Endothelial cell (in vitro differentiated cells): ENCODE data around the gene RAB6A. TPM values are rescaled to one million over a fixed set of nuclear protein-coding genes. Genes with fewer than 3 reads are reported as not detected.

Experiments
- DNase-seq: peaks from one replicate; pipeline ENCODE4 v3.0.0; 2021; ENCODE audit warnings: low spot score
- H3K27ac Mint-ChIP-seq: one replicate; pipeline ENCODE4 v1.8.0; 2021; ENCODE audit warnings: mixed read lengths, inconsistent platforms; ENCODE audit not compliant: unreplicated experiment
- H3K27me3 Mint-ChIP-seq: one replicate; pipeline ENCODE4 v1.8.0; 2021; ENCODE audit warnings: mild to moderate bottlenecking, moderate library complexity, mixed read lengths, inconsistent platforms; ENCODE audit not compliant: unreplicated experiment
- H3K36me3 Mint-ChIP-seq: one replicate; pipeline ENCODE4 v1.8.0; 2021; ENCODE audit warnings: mild to moderate bottlenecking, low read depth, mixed read lengths, inconsistent platforms; ENCODE audit not compliant: unreplicated experiment
- H3K4me1 Mint-ChIP-seq: one replicate; pipeline ENCODE4 v1.8.0; 2021; ENCODE audit warnings: mild to moderate bottlenecking, mixed read lengths, inconsistent platforms; ENCODE audit not compliant: unreplicated experiment
- H3K4me3 Mint-ChIP-seq: one replicate; pipeline ENCODE4 v1.8.0; 2021; ENCODE audit warnings: mild to moderate bottlenecking, mixed read lengths, inconsistent platforms; ENCODE audit not compliant: unreplicated experiment
- H3K9me3 Mint-ChIP-seq: one replicate; pipeline ENCODE4 v1.8.0; 2021; ENCODE audit warnings: mixed read lengths, inconsistent platforms; ENCODE audit not compliant: unreplicated experiment
- total RNA-seq: library from RNA; stranded (reverse); fragmentation: NEBNext Ultra II Directional; extraction: Animal tissue kit (Norgen Biotek cat#: 25700); gene quantifications from one replicate; pipeline ENCODE4 v1.2.1, GENCODE V29; 2021; ENCODE audit not compliant: unreplicated experiment
- TF ChIP-seq, protein P1 (sequence below): fragments of 200-600 bp; sonication (generic); IDR thresholded peaks from one replicate; pipeline ENCODE4 v1.5.0; 2021; ENCODE audit warnings: antibody characterized with exemption; ENCODE audit not compliant: unreplicated experiment

The RAB6A gene
- total RNA-seq, 1 donor from 2014 or later: 125 TPM

DNA sequence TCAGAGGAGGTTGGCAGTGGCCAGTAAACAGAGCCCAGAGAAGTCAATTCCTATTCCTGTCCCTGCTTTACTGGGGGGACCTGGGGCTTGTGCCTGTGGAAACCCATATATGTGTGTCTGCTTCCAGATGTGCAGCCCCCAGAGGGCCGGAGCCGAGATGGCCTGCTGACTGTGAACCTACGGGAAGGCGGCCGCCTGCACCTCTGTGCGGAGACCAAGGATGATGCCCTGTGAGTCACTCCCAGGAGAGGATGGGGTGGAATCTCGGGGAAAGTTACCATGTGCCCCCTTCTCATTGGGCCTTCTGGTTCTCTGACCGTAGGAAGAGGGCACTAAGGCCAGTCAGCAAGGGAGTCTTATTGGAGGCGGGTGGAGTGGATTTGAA is 109.2 kb downstream of the RAB6A start:
- Mint-ChIP-seq H3K4me1 (peaks cover 23% of the 10 kb centered on the region), H3K27ac (no peak overlapping the region), H3K4me3 (no peak overlapping the region), H3K36me3 (peaks cover 8% of the 10 kb centered on the region), H3K9me3 (peaks cover 3% of the 10 kb centered on the region), H3K27me3 (peaks cover 16% of the 10 kb centered on the region)
- TF ChIP-seq, protein P1, sequence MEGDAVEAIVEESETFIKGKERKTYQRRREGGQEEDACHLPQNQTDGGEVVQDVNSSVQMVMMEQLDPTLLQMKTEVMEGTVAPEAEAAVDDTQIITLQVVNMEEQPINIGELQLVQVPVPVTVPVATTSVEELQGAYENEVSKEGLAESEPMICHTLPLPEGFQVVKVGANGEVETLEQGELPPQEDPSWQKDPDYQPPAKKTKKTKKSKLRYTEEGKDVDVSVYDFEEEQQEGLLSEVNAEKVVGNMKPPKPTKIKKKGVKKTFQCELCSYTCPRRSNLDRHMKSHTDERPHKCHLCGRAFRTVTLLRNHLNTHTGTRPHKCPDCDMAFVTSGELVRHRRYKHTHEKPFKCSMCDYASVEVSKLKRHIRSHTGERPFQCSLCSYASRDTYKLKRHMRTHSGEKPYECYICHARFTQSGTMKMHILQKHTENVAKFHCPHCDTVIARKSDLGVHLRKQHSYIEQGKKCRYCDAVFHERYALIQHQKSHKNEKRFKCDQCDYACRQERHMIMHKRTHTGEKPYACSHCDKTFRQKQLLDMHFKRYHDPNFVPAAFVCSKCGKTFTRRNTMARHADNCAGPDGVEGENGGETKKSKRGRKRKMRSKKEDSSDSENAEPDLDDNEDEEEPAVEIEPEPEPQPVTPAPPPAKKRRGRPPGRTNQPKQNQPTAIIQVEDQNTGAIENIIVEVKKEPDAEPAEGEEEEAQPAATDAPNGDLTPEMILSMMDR: no peak
- DNase-seq: no peak

DNA sequence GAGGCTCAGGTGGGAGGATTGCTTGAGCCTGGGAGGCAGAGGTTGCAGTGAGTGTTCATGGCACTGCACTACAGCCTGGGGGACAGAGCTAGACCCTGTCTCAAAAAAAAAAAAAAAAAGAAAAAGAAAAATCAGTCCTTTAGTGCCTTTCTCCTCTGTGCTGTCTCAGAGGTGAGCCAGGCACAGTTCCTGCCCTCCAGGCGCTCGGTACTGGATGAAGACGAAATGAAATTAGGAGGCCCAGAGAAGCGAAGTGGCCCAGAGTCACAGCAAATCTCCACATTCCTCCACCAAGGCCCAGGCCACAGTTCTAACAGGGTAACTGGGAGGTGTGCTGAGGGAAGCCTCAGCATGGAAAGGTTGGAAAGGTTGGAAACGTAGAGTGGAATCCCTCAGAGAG is 109.6 kb downstream of the RAB6A start:
- Mint-ChIP-seq H3K27me3 (peaks cover 16% of the 10 kb centered on the region), H3K9me3 (peaks cover 3% of the 10 kb centered on the region), H3K36me3 (peaks cover 8% of the 10 kb centered on the region), H3K4me1 (peaks cover 23% of the 10 kb centered on the region), H3K4me3 (no peak overlapping the region), H3K27ac (peak overlapping the region; percentile 57)
- DNase-seq: no peak
- TF ChIP-seq, protein P1: no peak

DNA sequence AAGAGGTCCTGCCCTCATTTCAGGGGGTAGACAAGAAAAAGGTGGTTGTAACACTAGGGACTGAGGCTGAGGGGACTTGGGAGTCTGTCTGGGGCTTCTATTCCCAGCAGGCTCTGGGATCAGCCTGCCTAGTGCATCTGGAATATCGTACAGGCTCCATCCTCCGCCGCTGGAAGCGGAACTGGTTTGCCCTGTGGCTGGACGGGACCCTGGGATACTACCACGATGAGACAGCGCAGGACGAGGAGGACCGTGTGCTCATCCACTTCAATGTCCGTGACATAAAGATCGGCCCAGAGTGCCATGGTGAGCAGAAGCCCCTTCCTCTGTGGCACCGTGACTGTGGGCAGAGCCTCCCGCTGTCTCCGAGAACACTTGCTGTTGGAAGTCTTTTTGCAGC is 110.5 kb downstream of the RAB6A start:
- peak overlapping the region; percentile 21 for H3K27ac Mint-ChIP-seq
- H3K9me3 Mint-ChIP-seq: peaks cover 3% of the 10 kb centered on the region
- TF ChIP-seq, protein P1: no peak
- H3K4me3 Mint-ChIP-seq: no peak overlapping the region
- peaks cover 14% of the 10 kb centered on the region for H3K27me3 Mint-ChIP-seq
- peaks cover 30% of the 10 kb centered on the region for H3K4me1 Mint-ChIP-seq
- peaks cover 8% of the 10 kb centered on the region for H3K36me3 Mint-ChIP-seq
- DNase-seq: no peak

DNA sequence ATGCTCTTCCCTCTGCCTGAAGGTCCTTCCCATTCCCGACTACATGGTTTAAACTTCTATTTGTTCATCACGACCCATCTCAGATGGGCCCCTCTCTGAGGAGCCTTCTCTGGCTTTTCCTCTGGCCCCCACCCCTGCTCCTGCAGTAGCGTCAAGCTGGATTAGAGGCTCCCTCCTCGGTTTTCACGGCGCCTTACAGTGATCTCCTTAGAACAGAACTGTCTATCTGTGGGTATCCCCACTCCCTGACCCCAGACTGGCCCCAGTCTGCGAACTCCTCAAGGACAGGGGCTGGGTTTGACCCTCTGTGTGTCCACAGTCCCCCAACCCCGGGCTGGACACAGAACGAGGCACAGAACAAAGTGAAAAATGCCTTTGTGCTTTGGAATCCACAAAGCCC is 111.7 kb downstream of the RAB6A start:
- no peak overlapping the region for H3K27ac Mint-ChIP-seq
- H3K9me3 Mint-ChIP-seq: peaks cover 3% of the 10 kb centered on the region
- H3K36me3 Mint-ChIP-seq: peaks cover 8% of the 10 kb centered on the region
- no peak overlapping the region for H3K4me3 Mint-ChIP-seq
- TF ChIP-seq, protein P1: no peak
- peaks cover 34% of the 10 kb centered on the region for H3K4me1 Mint-ChIP-seq
- peaks cover 12% of the 10 kb centered on the region for H3K27me3 Mint-ChIP-seq
- DNase-seq: no peak

DNA sequence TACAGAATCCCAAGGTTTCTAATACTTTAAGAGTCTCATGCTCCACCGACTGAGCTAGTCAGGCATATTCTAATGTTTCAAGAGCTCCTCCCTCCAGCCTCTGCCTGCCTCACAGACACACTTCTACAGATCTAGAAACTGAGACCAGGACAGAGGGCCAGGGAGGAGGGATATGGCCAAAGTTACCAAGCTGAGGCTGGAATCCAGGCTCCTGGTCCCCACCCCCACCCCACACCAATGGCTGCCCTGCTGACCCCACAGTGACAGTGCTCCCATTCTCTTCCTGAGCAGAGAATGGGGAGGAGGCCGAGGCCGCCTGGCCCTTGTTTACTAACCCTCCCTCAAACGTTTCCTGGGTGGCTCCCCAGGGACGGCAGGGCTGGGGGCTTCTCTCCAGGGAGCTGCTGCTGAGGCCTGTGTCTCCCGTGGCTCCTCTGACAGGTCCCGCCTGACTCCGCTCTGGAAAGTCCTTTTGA is 112.3 kb downstream of the RAB6A start:
- Mint-ChIP-seq H3K4me1 (peaks cover 34% of the 10 kb centered on the region), H3K27ac (no peak overlapping the region), H3K27me3 (peaks cover 12% of the 10 kb centered on the region), H3K4me3 (no peak overlapping the region), H3K9me3 (peaks cover 3% of the 10 kb centered on the region), H3K36me3 (peaks cover 8% of the 10 kb centered on the region)
- TF ChIP-seq, protein P1: no peak
- DNase-seq: no peak
